Stimulated activated CD4-positive, alpha-beta T cell treated with anti-CD3 and anti-CD28 coated beads, Interleukin-2, amount 100 ng/mL, for 24 hours (primary cell): Measurements from ENCODE around the gene PATJ.
A peak's percentile ranks its signal among the peaks of the same experiment; 100 is the strongest.

Source experiments
- DNase-seq, 2 donors: peaks; one replicate each; pipeline ENCODE4 v3.0.0-alpha.2; 2020

Gene PATJ

DNA sequence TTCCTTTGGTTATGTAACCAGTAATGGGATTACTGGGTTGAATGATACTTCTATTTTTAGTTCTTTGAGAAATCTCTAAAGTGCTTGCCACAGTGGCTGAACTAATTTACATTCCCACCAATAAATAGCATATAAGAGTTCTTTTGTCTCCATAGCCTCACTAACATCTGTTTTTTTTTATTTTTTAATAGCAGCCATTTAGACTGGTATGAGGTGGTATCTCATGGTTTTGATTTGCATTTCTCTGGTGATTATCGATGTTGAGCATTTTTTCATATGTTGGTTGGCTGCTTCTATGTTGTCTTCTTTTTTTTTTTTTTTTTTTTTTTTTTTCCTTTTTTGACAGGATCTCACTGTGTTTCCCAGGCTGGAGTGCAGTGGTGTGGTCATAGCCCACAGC is 319.8 kb downstream of the PATJ start:
- DNase-seq, result no peak

- no peak for DNase-seq
Observed at GRCh38 chr1:62064829-62065407, 322.6 kb downstream of the PATJ start.

DNA sequence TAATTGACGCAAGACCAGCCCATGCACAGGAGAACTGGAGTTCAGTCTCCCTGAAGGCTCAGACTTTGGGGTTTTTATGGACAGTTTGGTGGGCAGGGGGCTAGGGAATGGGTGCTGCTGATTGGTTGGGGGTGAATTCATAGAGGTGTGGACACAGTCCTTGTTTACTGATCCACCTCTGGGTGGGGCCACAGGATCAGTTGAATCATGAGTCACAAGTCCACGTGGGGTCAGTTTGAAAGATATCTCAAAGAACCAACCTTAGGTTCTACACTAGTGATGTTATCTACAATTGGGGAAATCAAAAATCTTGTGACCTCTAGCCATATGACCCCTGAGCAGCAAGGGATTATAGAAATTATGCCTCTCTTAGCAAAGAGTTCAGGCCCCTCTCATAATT is 324.4 kb downstream of the PATJ start:
- no peak for DNase-seq

GRCh38 chr1:62068416-62068843 is 326.1 kb downstream of the PATJ start:
- DNase-seq, result no peak

DNA sequence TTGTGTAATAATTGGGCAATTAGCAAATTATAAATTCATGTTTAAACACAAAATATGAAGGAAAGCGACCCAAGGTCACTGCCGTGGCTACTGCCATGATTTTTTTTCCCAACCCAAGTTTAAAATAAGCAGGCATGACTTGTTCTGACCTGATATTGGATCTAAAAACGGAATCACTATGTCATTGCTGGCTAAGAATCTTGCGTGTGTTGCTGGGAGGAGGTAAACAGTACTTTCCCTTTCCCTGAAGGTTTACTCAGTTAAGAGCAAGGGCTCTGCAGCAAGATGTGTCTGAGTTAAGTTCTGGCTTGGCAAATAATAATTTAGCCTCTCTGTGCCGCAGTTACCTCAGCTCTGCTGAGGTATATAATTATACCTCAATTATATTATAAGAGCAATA is 326.7 kb downstream of the PATJ start:
- no peak for DNase-seq

DNA sequence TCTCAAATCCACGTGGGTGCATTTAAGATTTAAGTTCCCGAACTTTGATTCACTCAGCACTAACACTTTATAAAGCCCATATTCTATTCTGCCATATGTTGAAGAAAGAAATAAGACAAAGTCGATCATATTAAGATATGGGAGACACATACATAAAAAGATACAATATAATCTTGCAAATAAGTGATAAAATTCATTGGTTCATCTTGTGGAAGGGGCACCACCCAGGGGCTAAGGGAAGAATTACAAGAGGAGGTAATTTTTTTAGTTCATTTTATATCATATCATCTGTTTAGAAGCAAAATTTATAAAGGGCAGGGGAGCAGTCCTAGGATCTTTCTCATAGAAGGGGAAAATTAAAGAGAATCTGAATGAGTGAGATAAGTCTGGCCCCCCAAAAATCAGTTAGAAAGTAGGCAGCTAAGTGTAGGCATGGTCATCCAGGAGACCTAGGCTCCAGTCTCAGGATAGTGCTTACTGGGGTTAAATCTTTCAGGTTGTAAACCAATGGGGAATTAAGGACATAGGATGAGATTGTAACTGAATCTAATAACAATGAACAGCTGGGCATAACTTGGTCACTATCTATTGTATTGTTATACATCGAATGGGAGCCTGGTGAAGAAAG is 328.2 kb downstream of the PATJ start:
- DNase-seq, result peak in 1 of 2 donors; percentile 5

GRCh38 chr1:62071695-62072094 is 329.4 kb downstream of the PATJ start:
- no peak for DNase-seq

- DNase-seq, result no peak
Observed at GRCh38 chr1:62076286-62076685, 334.0 kb downstream of the PATJ start.

DNA sequence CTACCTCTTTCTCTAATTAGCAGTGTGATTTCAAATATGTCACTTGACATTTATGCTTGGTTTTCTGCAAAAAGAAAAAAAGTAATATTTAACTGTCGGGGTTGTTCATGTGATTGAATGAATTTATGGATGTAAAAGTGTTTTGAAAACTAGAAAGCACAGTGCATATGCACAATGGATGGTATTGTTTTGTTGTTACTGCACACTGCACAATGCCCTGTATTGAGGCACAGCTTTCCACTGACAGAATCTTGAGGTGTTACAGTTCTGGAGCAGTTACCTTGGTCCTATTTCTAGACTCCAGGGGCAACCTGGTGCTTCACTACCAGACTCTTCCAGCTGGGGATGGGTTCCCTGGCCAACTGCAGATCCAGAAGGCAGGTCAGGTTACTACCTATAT is 335.5 kb downstream of the PATJ start:
- DNase-seq, result no peak

- peak; percentile 44 to 45 for DNase-seq
Observed at GRCh38 chr1:62082456-62083363, 340.4 kb downstream of the PATJ start.

- DNase-seq, result no peak
Observed at GRCh38 chr1:62084310-62084890, 342.1 kb downstream of the PATJ start.

- no peak for DNase-seq
Observed at GRCh38 chr1:62088439-62088838, 346.2 kb downstream of the PATJ start.

- no peak for DNase-seq
Observed at GRCh38 chr1:62089570-62089969, 347.3 kb downstream of the PATJ start.

- no peak for DNase-seq
Observed at GRCh38 chr1:62090016-62090415, 347.7 kb downstream of the PATJ start.

DNA sequence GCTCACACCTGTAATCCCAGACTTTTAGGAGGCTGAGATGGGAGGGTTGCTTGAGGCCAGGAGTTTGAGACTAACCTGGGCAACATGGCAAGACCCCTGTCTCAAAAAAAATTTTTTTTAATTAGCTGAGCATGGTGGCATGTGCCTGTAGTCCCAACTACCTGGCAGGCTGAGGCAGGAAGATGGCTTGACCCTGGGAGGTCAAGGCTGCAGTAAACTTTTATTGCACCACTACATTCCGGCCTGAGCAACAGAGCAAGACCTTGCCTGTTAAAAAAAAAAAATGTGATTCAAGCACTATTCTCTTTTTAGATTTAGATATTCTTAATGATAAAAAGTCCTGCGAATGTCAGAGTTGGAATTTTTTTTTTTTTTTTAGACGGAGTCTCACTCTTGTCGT is 349.8 kb downstream of the PATJ start:
- no peak for DNase-seq

DNA sequence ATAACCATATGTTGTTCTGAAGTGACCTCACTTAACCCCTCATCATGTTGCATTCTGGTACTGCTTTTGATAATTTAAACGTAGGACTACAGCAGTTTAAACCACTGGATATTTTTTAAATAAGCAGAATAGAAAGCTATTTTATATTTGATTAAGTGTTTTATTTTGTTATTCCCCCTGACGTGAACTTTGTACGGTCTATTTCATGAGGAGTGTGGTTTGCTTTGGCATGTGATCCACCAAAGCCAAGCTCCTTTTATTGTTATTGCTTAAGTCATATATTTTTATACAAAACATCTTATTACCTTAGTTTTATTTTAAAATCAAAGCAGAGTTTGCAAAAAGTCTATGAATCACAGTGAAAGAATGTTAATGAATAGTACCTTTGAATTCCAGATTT is 351.0 kb downstream of the PATJ start:
- DNase-seq, result no peak

- no peak for DNase-seq
Observed at GRCh38 chr1:62097464-62097863, 355.2 kb downstream of the PATJ start.

DNA sequence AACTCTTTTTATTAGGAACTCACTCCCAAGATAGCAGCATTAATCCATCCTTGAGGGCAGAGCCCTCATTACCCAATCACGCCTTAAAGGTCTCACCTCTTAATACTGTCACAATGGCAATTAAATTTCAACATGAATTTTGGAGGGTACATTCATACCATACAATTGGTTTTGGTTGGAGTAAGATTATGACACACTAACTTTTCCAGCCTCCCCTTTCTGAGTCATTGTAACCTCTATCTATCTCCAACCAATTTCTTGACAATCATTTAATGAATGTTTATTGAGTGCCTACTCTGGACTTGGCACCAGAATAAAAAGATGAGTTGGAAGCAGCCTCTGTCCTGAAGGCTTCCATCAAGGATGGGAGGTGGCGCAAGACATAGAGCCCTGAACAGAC is 358.2 kb downstream of the PATJ start:
- DNase-seq, result no peak

GRCh38 chr1:62103846-62104245 is 361.6 kb downstream of the PATJ start:
- no peak for DNase-seq

DNA sequence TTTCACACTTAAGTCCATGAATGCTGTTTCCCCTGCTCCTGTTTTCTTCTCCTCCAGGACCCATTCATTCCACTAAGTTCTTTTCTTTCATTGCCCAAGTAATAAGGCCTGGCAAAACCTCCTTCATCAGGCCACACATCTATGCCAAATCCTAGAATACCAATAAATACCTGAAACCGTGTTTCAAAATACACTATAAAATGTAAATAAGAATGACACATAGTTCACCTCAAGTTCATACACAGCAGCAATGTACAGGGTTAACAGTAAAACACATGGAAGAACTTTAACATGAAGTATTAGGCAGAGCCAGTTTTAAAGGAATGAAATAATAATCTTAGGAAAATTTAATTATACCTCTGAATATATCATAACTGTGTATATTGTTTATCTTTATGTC is 365.6 kb downstream of the PATJ start:
- DNase-seq, result no peak

- DNase-seq, result no peak
Observed at GRCh38 chr1:62109124-62109523, 366.8 kb downstream of the PATJ start.

GRCh38 chr1:62110198-62110817 is 368.0 kb downstream of the PATJ start:
- no peak for DNase-seq

- DNase-seq, result no peak
Observed at GRCh38 chr1:62111084-62111483, 368.8 kb downstream of the PATJ start.
